ENCODE data around the gene HTR2A. TPM values are rescaled to one million over a fixed set of nuclear protein-coding genes. Genes with fewer than 3 reads are reported as not detected.

The HTR2A gene
- total RNA-seq, 4 donors from 2014 or later, result under 0.01 to 0.86 (median 0.24) TPM

GRCh38 chr13:46834657-46835056 is 62.2 kb downstream of the HTR2A start:
- Histone ChIP-seq H3K9me3 (no peaks in the 10 kb centered on the region), H3K4me3 (no peak overlapping the region), H3K36me3 (no peaks in the 10 kb centered on the region), H3K4me1 (no peaks in the 10 kb centered on the region), H3K27ac (replicated peaks in 1 of 4) (no peak overlapping the region), H3K27me3 (no peaks in the 10 kb centered on the region)
- DNase-seq (ENCODE audit: extremely low spot score), result no peak
- WGBS, result 89% methylated on average over 6 of the region's 6 CpGs
- no peak for TF ChIP-seq POLR2A (IDR thresholded peaks at IDR 0.05; ENCODE audit: low read depth)
- TF ChIP-seq EP300 (IDR thresholded peaks at IDR 0.05), result no peak
- no peak for TF ChIP-seq POLR2AphosphoS5 (IDR thresholded peaks at IDR 0.05)
- no peak for TF ChIP-seq CTCF (IDR thresholded peaks at IDR 0.05)
- intact Hi-C loops (cut with DNase I), result loop anchor here (5.0 kb wide), 2 partner anchors 763 to 938 kb away; no protein-coding TSS in a partner anchor

- 15% methylated on average over 5 of the region's 5 CpGs for WGBS
- H3K4me3 ChIP-seq, result no peak overlapping the region
- intact Hi-C loops (cut with DNase I), result loop anchor here (5.0 kb wide), 2 partner anchors 766 to 941 kb away; no protein-coding TSS in a partner anchor
- no peak overlapping the region for H3K27ac ChIP-seq (replicated peaks in 1 of 4)
- no peaks in the 10 kb centered on the region for H3K27me3 ChIP-seq
- TF ChIP-seq POLR2AphosphoS5 (IDR thresholded peaks at IDR 0.05), result no peak
- TF ChIP-seq EP300 (IDR thresholded peaks at IDR 0.05), result no peak
- TF ChIP-seq CTCF (IDR thresholded peaks at IDR 0.05), result peak; percentile 66 to 76 (median 72)
- no peaks in the 10 kb centered on the region for H3K9me3 ChIP-seq
- no peak for DNase-seq (ENCODE audit: extremely low spot score)
- H3K4me1 ChIP-seq, result no peaks in the 10 kb centered on the region
- no peaks in the 10 kb centered on the region for H3K36me3 ChIP-seq
Measured at GRCh38 chr13:46831588-46832194, 65.2 kb downstream of the HTR2A start.

GRCh38 chr13:46830405-46831005 is 66.3 kb downstream of the HTR2A start:
- no peak overlapping the region for H3K27ac ChIP-seq (replicated peaks in 1 of 4)
- intact Hi-C loops (cut with DNase I), result loop anchor here (5.0 kb wide), 2 partner anchors 767 to 942 kb away; no protein-coding TSS in a partner anchor
- no peaks in the 10 kb centered on the region for H3K9me3 ChIP-seq
- no peaks in the 10 kb centered on the region for H3K27me3 ChIP-seq
- no peaks in the 10 kb centered on the region for H3K4me1 ChIP-seq
- no peak overlapping the region for H3K4me3 ChIP-seq
- DNase-seq (ENCODE audit: extremely low spot score), result no peak
- TF ChIP-seq POLR2AphosphoS5 (IDR thresholded peaks at IDR 0.05), result no peak
- no peak for TF ChIP-seq EP300 (IDR thresholded peaks at IDR 0.05)
- TF ChIP-seq CTCF (IDR thresholded peaks at IDR 0.05), result no peak
- no peak for TF ChIP-seq POLR2A (IDR thresholded peaks at IDR 0.05; ENCODE audit: low read depth)
- no peaks in the 10 kb centered on the region for H3K36me3 ChIP-seq

- peaks cover 0 to 6% (median 0%) of the 10 kb centered on the region in 4 donors for H3K27me3 ChIP-seq
- H3K36me3 ChIP-seq, result no peaks in the 10 kb centered on the region
- no peaks in the 10 kb centered on the region for H3K4me1 ChIP-seq
- 84% methylated on average over 2 of the region's 2 CpGs for WGBS
- TF ChIP-seq EP300 (IDR thresholded peaks at IDR 0.05), result no peak
- intact Hi-C loops (cut with DNase I), result no loop called here
- DNase-seq (ENCODE audit: extremely low spot score), result no peak
- H3K4me3 ChIP-seq, result no peak overlapping the region
- no peak overlapping the region for H3K27ac ChIP-seq (replicated peaks in 1 of 4)
- no peaks in the 10 kb centered on the region for H3K9me3 ChIP-seq
Measured at GRCh38 chr13:46822551-46822950, 74.3 kb downstream of the HTR2A start.

GRCh38 chr13:46817838-46818476 is 78.9 kb downstream of the HTR2A start:
- DNase-seq (ENCODE audit: extremely low spot score), result no peak
- intact Hi-C loops (cut with DNase I), result no loop called here

More at GRCh38 chr13:46817838-46818476, 78.9 kb downstream of the HTR2A start:
- peaks cover 0 to 6% (median 0%) of the 10 kb centered on the region in 4 donors for H3K27me3 ChIP-seq
- H3K4me3 ChIP-seq, result no peak overlapping the region
- TF ChIP-seq CTCF (IDR thresholded peaks at IDR 0.05), result no peak
- TF ChIP-seq POLR2A (IDR thresholded peaks at IDR 0.05; ENCODE audit: low read depth), result no peak
- WGBS, result 88% methylated on average over 8 of the region's 13 CpGs
- no peaks in the 10 kb centered on the region for H3K4me1 ChIP-seq
- H3K9me3 ChIP-seq, result peaks cover 0 to 1% (median 0%) of the 10 kb centered on the region in 4 donors
- H3K27ac ChIP-seq (replicated peaks in 1 of 4), result no peak overlapping the region
- H3K36me3 ChIP-seq, result no peaks in the 10 kb centered on the region
